Stimulated activated CD4-positive, alpha-beta T cell treated with anti-CD3 and anti-CD28 coated beads, Interleukin-4, amount 100 ng/mL, for 1 hour (primary cell): Measurements from ENCODE around the gene ABCA5.
"Not testable (repeated sequence)": the region's sequence is repeated elsewhere in the genome, so short reads cannot be mapped to it uniquely, and the experiment has no call there.

ENCODE experiments used
- DNase-seq: peaks from one replicate; pipeline ENCODE4 v3.0.0-alpha.2; 2020

Gene ABCA5

GRCh38 chr17:69196105-69196653 is 130.8 kb downstream of the ABCA5 start:
- not testable (repeated sequence) for DNase-seq
